Peyer's patch (tissue), 4 donors: ENCODE measurements around the gene GARRE1. TPM values are rescaled to one million over a fixed set of nuclear protein-coding genes. Genes with fewer than 3 reads are reported as not detected.

Source experiments
- DNase-seq, 3 donors: peaks; one replicate each; pipeline ENCODE4 v3.0.0-alpha.2; 2017 to 2019
- H3K27ac ChIP-seq, 4 donors: fragments of 200-600 bp; sonication (generic); one replicate each; pipeline ENCODE4 v1.5.1; 2016 to 2019
- H3K27me3 ChIP-seq, 2 donors: fragments of 200-600 bp; sonication (generic); one replicate each; pipeline ENCODE4 v1.5.1; 2019
- H3K36me3 ChIP-seq, 3 donors: fragments of 200-600 bp; sonication (generic); one replicate each; pipeline ENCODE4 v1.5.1; 2016 to 2019
- H3K4me1 ChIP-seq, 4 donors: fragments of 200-600 bp; sonication (generic); one replicate each; pipeline ENCODE4 v1.5.1; 2016 to 2019
- H3K4me3 ChIP-seq, 4 donors: fragments of 200-600 bp; sonication (generic); 1 replicate in 3 of 4; 2 replicates in 1 of 4; pipeline ENCODE4 v1.5.1; 2016 to 2019; ENCODE audit warnings: mild to moderate bottlenecking in 1 of 4
- H3K9me3 ChIP-seq, 4 donors: fragments of 200-600 bp; sonication (generic); one replicate each; pipeline ENCODE4 v1.5.1; 2016 to 2019; ENCODE audit warnings: mild to moderate bottlenecking in 1 of 4
- POLR2A ChIP-seq, 2 donors: fragments of 450-650 bp; IDR thresholded peaks; one replicate each; pipeline ENCODE4 v1.5.1; 2017; ENCODE audit warnings: antibody characterized with exemption in 2 of 2, mild to moderate bottlenecking in 2 of 2, moderate library complexity in 2 of 2
- total RNA-seq, 4 donors: library from RNA; depleted of rRNA; stranded (reverse); fragments of >200 nt; gene quantifications; one replicate each; pipeline ENCODE4 v1.1.0, GENCODE V29; 2016
- TF ChIP-seq, protein P1 (sequence below), 6 experiments: fragments of 450-650 bp in 4 of 6; fragments of 200-600 bp in 2 of 6; sonication (generic) in 1 of 6; IDR thresholded peaks; one replicate each; pipeline ENCODE4 v1.5.1; 2017 to 2019; ENCODE audit warnings: antibody characterized with exemption in 6 of 6, mild to moderate bottlenecking in 3 of 6, moderate library complexity in 1 of 6

GARRE1 gene
- total RNA-seq, 4 donors from 2014 or later = 11.9 to 31.2 (median 19.5) TPM

DNA sequence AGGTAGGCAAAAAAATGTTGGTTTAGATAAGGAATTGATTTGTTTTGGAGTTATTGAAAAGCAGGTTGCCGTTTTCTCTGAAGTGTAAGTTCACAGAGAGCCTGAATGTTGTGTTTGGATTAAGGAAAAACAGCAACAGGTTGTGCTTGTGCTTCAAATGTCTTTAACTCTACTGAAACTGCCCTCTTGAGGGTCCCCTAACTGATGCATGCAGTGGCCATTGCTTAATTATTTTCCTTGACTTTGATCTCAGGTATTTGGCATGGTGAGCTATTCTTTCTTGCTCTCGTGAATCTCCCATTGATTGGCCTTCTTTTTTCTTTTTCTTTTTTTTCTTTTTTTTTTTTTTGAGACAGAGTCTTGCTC, 3.2 kb downstream of the GARRE1 start:
- Histone ChIP-seq H3K4me1 (peaks cover 0 to 28% (median 2%) of the 10 kb centered on the region in 4 donors), H3K27ac (no peak overlapping the region)

DNA sequence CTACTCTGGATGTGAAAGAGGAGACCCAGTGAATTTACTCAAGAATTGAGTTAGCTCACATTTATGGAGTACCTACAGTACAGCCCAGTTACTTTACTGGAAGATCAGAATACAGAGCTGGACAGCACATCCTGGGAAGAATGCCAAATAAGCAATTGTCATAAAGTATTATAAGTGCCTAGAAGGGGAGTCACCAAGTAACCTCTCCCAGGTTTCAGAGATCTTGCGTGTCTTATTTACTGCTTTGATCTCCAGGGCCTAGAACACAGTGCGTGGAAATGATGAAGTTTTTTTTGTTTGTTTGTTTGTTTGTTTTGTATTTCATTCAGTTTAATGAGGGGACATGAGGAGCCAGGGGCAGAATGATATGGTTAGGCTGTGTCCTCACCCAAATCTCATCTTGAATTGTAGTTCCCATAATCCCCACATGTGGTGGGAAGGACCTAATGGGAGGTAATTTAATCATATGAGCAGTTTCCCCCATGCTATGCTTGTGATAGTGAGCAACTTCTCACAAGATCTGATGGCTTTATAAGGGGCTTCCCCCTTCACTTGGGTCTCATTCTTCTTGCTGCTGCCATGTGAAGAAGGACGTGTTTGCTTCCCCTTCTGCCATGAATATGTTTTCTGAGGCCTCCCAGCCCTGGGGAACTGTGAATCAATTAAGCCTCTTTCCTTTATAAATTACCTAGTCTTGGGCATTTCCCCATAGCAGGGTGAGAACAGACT, 5.2 kb downstream of the GARRE1 start:
- H3K36me3 ChIP-seq = no peaks in the 10 kb centered on the region
- TF ChIP-seq POLR2A (IDR thresholded peaks at IDR 0.05) = no peak
- TF ChIP-seq, protein P1, sequence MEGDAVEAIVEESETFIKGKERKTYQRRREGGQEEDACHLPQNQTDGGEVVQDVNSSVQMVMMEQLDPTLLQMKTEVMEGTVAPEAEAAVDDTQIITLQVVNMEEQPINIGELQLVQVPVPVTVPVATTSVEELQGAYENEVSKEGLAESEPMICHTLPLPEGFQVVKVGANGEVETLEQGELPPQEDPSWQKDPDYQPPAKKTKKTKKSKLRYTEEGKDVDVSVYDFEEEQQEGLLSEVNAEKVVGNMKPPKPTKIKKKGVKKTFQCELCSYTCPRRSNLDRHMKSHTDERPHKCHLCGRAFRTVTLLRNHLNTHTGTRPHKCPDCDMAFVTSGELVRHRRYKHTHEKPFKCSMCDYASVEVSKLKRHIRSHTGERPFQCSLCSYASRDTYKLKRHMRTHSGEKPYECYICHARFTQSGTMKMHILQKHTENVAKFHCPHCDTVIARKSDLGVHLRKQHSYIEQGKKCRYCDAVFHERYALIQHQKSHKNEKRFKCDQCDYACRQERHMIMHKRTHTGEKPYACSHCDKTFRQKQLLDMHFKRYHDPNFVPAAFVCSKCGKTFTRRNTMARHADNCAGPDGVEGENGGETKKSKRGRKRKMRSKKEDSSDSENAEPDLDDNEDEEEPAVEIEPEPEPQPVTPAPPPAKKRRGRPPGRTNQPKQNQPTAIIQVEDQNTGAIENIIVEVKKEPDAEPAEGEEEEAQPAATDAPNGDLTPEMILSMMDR (IDR thresholded peaks at IDR 0.05) = no peak
- no peak overlapping the region for H3K4me3 ChIP-seq
- H3K9me3 ChIP-seq = no peaks in the 10 kb centered on the region
- peak in 1 of 3 donors; percentile 47 for DNase-seq
- peaks cover 0 to 23% (median 0%) of the 10 kb centered on the region in 4 donors for H3K4me1 ChIP-seq
- peak overlapping the region in 1 of 4 donors; percentile 43 for H3K27ac ChIP-seq
- H3K27me3 ChIP-seq = no peaks in the 10 kb centered on the region

More for the DNA sequence above, 3.2 kb downstream of the GARRE1 start:
- H3K27me3 ChIP-seq = no peaks in the 10 kb centered on the region
- TF ChIP-seq, protein P1 (IDR thresholded peaks at IDR 0.05) = no peak
- no peak for TF ChIP-seq POLR2A (IDR thresholded peaks at IDR 0.05)
- H3K9me3 ChIP-seq = no peaks in the 10 kb centered on the region
- no peak for DNase-seq
- H3K4me3 ChIP-seq = no peak overlapping the region
- no peaks in the 10 kb centered on the region for H3K36me3 ChIP-seq

DNA sequence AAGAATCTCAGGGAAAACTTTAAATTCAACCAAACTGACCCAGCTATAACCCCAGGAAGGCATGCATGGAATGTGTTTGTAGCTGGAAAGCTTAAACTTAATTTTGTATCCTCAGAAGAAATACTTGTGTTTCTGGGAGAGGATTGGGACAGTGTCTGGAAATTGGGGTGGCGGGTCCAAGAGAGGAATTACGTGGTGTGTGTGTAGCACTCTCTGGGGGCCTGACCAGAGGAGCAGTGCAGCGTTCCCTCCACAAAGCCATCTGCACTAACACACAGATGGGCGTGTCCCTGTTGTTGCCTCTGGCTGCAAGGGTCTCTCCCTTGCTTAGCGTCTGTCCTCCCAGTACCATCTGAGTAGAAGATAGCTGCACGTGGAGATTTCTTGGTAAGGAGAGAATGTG, 6.4 kb downstream of the GARRE1 start:
- peaks cover 0 to 17% (median 0%) of the 10 kb centered on the region in 4 donors for H3K4me1 ChIP-seq

DNA sequence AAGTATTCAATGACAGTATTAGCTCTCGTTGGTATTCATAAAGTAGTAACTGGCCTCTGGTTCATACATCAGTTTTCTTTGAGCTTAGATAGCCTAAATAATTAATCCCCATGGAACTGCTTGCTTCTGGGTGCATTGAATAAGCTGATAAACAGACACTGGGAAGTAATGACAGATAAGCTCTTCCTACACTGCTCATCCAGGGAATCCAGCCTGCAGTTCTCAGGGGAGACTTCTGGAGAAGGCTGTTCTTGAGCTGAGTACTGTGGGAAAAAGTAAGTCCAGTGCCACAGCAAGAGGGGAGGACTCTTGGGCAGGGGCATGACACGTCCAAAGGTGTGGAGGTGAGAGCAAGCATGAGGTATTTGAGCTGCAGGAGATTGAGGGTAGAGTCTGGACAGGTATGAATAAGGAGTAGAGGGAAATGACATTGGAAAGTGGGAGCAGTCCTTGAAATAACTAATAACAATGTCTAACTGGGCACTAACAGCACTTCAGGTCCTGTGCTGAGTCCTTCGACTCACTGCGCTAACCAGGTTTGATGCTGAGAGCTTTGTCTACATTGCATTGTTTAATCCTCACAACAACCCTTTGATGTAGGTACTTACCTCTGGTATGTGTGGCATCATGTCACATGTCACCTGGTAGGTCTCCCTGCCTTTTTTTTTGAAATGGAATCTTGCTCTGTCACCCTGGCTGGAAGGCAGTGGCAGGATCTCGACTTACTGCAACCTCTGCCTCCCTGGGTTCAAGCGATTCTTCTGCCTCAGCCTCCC, 7.2 kb downstream of the GARRE1 start:
- DNase-seq = peak in 1 of 3 donors; percentile 14
- no peak overlapping the region for H3K27ac ChIP-seq
- no peak overlapping the region for H3K4me3 ChIP-seq
- no peaks in the 10 kb centered on the region for H3K27me3 ChIP-seq
- TF ChIP-seq, protein P1 (IDR thresholded peaks at IDR 0.05) = no peak
- TF ChIP-seq POLR2A (IDR thresholded peaks at IDR 0.05) = no peak
- H3K36me3 ChIP-seq = no peaks in the 10 kb centered on the region
- peaks cover 0 to 17% (median 0%) of the 10 kb centered on the region in 4 donors for H3K4me1 ChIP-seq
- H3K9me3 ChIP-seq = no peaks in the 10 kb centered on the region

More for the DNA sequence above, 6.4 kb downstream of the GARRE1 start:
- H3K4me3 ChIP-seq = no peak overlapping the region
- TF ChIP-seq, protein P1 (IDR thresholded peaks at IDR 0.05) = no peak
- no peak for TF ChIP-seq POLR2A (IDR thresholded peaks at IDR 0.05)
- no peaks in the 10 kb centered on the region for H3K27me3 ChIP-seq
- DNase-seq = peak in 1 of 3 donors; percentile 18
- H3K36me3 ChIP-seq = no peaks in the 10 kb centered on the region
- H3K9me3 ChIP-seq = no peaks in the 10 kb centered on the region
- no peak overlapping the region for H3K27ac ChIP-seq

DNA sequence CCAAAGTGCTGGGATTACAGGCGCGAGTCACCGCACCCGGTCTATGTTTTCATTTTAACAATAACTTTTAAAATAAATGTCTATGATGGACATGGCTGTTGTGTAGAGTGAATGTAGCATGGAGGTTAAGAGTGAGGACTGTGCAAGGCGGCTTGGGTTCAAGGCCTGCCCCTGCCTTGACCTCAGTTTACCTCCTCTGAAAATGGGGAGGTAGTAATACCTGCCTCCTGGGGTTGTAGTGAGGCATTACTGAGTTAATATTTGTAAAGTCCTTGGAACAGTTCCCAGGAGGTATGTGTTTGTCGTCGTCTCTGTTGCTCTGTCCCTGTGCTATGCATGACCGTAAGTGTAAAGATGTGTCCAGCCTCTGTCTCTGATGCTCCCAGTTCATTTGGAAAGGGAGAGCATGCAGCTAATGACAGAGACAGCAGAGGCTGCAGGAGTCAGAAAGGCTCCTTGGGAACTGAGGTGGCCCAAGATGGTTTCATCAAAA, 9.4 kb downstream of the GARRE1 start:
- peaks cover 0 to 17% (median 0%) of the 10 kb centered on the region in 4 donors for H3K4me1 ChIP-seq
- H3K4me3 ChIP-seq = no peak overlapping the region
- H3K27ac ChIP-seq = no peak overlapping the region
- no peaks in the 10 kb centered on the region for H3K9me3 ChIP-seq
- DNase-seq = peak in 1 of 3 donors; percentile 6
- no peaks in the 10 kb centered on the region for H3K36me3 ChIP-seq
- TF ChIP-seq, protein P1 (IDR thresholded peaks at IDR 0.05) = no peak
- no peak for TF ChIP-seq POLR2A (IDR thresholded peaks at IDR 0.05)
- no peaks in the 10 kb centered on the region for H3K27me3 ChIP-seq
